NCI-H2171 treated with DMSO at 0.1 percent for 48 hours (cell line): ENCODE results near the gene INSR.
"Not testable (repeated sequence)": the region's sequence is repeated elsewhere in the genome, so short reads cannot be mapped to it uniquely, and the experiment has no call there.

Experiments used
- DNase-seq: peaks from one replicate; lab custom pipeline; 2025; lab: John Stamatoyannopoulos, UW

INSR gene

DNA sequence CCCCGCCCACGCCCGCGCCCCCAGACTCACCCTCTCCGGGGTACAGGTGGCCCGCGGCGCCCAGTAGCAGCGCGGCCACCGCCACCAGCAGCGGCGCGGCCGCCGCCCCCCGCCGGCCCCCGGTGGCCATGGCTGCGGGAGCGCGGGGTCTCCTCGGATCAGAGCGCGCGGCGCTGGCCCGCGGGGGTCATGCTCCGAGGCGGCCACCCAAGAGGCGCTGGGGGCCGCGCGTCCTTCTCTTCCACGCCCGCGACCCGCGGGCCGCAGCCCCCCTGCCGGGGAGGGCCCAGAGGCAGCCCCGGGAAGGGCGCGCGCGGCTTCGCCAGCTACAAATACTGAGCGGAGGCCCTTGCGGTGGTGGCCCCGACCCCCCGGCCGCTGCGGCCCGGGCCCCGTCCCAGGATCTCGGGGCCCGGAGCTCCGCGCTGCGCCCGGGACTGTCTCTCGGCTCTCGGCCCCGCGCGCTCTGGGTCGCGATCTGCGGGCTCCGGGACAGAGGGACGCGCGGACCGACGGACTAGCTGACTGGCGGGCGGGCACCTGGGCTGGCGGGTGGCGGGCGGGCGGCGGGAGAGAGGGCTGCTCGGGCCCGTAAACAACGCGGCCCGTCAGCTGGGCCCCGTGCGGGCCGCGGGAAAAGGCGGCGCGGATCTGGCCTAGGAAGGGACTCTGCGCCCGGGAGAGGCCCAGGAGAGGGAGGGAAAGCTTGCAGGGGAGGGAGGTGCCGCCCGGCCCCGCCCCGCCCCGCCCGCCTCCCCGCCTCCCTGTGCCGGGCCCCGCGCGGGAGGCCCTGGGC lies at the start of gene INSR:
INSR (minus strand) TSS at position 653 of the 796 bp plus-strand sequence; CDS start at position 130, 523 bp downstream.
- DNase-seq, result peak; percentile 90

DNA sequence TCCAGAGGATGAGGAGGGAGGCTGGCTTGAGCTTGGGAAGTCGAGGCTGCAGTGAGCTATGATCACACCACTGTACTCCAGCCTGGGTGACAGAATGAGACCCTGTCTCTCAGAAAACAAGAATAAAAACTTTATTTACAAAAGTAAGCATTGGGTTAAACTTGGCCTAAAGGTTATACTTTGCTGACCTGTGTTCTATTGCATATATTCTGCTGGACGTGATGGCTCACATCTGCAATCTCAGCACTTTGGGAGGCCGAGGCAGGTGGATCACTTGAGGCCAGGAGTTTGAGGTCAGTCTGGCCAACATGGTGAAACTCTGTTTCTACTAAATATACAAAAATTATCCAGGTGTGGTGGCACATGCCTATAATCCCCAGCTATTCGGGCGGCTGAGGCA lies 47.9 kb upstream of the INSR start:
- DNase-seq, result no peak

DNA sequence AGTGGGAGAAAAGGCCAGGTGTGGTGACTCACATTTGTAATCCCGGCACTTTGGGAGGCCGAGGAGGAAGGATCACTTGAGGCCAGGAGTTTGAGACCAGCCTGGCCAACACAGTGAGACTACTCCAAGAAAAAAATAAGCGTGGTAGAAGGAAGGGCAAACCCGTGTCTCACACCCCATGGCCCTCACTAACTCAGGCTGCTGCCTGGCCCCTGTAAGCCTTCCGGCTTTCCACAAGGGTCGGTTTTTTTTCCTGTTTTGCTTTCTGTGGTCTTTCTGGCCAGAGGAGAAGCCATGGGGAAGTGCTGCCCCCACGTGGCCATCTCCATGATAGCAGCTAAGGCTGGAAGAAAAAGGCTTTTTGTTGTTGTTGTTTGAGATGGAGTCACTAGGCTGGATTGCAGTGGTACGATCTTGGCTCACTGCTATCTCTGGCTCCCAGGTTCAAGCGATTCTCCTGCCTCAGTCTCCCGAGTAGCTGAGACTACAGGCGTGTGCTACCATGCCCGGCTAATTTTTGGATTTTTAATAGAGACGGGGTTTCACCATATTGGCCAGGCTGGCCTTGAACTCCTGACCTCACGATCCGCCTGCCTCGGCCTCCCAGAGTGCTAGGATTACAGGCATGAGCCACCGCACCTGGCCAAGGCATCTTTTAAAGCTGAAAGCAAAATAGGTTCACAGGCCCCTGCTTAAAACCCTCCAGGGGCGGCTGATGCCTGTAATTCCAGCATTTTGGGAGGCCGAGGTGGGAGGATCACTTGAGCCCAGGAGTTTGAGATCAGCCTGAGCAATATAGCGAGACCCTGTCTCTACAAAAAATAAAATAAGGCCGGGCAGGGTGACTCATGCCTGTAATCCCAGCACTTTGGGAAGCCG lies 47.0 kb upstream of the INSR start:
- peak; percentile 74 for DNase-seq

- DNase-seq, result no peak
Measured at GRCh38 chr19:7337380-7338194, 43.4 kb upstream of the INSR start.

DNA sequence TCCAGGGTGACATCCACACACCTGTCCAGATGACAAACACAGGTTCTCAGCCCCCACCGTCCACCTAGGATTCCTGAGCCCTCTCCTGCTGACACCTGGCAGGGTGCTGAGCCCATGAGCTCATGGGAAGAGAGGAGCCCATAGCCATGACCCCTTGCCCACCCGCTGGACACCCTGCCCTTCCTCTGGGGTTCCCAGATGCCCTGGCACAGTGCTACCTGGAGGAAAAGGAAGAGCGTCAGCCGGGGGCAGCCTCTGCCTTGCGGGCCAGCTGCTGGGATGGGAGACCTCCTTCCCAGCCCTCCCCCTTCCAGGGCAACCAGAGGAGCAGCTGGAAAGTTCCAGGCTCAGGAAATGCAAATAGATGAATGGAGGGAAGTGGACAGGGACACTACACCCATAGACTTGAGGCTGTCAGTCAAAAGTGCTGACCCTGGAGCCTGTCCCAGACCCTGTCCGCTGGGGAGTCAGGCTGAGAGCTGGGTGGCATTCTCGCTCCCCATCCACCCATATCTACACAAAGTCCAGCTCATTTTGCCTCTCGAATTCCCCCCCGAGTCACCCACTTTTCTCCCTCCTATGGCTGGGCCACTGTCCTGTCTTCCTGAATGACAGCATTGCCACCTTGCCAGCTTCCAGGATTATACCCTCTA lies 42.2 kb upstream of the INSR start:
- DNase-seq, result no peak

DNA sequence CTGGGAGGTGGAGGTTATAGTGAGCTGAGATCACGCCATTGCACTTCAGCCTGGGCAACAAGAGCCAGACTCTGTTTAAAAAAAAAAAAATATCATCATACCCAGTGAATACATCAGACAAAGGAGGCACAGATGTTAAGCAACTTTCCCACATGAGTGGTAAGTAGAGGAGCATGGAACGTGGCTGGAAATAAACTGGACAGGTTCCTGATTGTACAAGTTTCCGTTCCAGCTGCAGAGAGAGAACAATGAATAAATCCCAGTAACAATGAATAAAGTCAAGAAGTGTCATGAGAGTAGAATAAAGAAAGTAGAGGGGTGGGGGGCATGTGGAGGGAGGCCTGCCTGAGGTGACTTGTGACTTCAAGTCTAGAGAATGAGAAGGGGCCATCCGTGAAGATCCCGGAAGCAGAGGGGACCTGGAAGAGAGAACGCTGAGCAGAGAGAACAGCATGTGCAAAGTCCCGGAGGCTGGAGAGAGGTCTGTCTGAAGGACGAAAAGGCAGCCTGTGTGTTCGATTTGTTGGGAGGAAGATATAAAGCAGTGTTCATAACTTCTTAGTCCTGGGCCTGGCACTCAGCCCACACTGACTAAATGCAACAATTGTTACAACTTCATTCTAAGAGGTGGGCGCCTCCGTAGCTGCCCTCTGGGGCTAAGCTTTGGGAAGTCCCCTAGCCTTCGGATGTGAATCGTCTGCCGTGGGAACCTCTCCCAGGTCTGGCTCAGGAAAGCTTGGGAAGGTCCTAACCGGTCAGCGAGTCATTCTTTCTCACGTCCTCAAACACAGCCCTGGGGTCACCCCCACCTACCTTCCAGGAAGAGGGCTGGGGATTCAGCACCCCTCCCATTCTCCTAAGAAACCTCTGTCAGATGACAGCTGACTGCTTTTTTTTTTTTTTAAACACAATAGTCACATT lies 39.2 kb upstream of the INSR start:
- DNase-seq, result no peak

DNA sequence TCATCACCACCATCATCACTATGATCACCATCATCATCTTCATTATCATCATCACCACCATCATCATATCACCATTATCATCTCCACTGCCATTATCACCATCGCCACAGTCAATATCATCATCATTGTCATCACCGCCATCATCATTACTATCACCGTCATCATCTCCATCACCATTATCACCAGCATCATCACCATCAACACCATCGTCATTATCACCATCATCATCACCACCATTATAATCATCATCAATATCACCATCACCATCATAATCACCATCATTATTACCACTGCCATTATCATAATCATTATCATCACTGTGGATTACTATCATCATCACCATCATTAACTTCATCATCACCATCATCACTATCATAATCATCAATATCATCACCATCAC lies 37.2 kb upstream of the INSR start:
- no peak for DNase-seq

GRCh38 chr19:7328647-7329046 lies 34.4 kb upstream of the INSR start:
- DNase-seq, result no peak

DNA sequence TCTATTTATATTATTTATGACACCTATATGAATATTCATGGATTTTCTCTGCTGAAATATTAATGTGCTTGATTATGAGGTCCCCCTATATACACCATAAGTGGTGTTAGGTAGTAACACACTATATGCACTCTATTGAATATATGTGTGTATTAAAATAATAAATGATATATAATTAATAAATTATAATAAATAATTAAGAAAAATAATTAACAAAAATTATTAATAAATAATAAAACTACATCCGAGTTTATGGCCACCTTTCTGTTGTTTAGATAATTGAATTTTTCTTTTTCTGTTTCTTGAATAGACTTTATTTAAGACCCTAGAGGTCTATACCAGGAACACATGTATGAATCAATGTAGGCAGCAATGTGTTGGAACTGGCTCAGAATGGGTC lies 33.6 kb upstream of the INSR start:
- DNase-seq, result no peak

DNA sequence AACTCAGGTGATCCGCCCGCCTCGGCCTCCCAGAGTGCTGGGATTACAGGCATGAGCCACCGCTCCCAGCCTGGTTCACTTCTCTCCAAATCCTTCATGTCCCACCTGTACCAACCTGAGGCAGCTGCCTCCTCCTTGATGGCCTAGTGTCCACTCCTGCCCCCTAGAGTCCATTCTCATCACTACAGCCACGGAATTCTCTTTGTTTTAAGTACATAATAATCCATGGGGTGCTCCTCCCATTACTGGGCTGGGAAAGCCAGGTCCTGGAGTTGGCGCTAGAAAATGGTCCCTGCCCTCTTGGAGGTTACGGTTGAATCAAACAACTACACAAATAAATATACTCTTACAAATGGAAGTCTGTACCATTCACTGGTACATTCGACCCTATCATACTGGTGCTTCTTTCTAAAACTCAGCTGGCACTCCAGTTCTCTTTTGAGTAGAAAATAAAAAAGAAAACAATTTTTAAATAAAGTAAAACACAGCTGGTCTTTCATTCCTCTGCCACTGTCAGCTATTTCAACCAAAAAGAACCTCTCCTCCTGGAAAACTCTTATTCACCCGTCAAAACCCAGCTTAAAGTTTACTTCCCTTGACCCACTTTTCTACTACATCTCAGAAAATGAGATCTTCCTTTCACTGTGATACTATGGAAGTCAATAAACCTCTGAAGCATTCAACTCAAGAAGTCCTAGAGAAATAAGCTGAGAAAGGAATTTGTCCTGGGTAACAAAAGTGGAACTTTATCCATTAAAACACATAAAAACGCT lies 32.1 kb upstream of the INSR start:
- DNase-seq, result peak; percentile 3

GRCh38 chr19:7318176-7318575 lies 24.0 kb upstream of the INSR start:
- no peak for DNase-seq

DNA sequence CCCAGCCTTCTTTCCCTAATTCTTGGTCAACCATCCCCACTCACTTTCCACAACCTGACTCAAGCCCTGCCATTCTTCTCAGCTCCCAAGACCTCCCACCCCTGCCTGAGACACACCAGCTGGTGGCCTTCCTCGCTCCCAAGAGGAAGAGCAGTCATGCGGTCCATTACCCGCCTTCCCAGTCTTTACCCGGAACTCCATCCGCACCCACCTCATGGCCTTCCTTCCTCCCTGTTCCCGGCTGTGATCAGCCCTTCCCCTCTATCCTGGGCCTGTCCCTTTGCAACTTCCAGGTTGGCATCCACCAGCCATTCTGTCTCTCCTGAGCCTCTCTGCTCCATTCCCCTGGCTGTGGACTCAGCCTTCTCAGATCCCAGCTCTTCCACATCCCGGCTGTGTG lies 18.6 kb upstream of the INSR start:
- DNase-seq, result no peak

DNA sequence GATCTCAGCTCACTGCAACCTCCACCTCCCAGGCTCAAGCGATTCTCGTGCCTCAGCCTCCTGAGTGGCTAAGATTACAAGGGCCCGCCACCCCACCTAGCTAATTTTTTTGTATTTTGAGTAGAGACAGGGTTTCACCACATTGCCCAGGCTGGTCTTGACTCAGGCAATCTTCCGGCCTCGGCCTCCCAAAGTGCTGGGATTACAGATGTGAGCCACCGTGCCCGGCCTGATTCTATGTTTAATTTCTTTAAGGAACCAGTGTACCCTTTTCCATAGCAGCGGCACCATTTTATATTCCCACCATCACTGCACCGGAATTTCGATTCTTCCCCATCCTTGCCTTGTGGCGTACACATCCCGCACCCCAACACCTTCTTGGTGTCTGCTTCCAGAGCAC lies 17.7 kb upstream of the INSR start:
- no peak for DNase-seq

DNA sequence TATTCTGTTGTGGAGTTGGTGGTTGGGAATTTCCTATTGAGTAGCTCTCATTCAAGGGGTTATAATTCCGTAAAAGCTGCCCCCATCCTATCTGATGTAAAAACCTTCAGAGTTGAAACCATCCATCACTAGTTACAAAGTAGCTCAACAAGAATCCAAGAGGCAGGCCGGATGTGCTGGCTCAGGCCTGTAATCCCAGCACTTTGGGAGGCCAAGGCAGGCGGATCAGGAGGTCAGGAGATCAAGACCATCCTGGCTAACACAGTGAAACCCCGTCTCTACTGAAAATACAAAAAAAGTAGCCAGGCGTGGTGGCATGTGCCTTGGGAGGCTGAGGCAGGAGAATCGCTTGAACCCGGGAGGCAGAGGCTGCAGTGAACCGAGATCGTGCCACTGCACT lies 14.1 kb upstream of the INSR start:
- DNase-seq, result not testable (repeated sequence)

DNA sequence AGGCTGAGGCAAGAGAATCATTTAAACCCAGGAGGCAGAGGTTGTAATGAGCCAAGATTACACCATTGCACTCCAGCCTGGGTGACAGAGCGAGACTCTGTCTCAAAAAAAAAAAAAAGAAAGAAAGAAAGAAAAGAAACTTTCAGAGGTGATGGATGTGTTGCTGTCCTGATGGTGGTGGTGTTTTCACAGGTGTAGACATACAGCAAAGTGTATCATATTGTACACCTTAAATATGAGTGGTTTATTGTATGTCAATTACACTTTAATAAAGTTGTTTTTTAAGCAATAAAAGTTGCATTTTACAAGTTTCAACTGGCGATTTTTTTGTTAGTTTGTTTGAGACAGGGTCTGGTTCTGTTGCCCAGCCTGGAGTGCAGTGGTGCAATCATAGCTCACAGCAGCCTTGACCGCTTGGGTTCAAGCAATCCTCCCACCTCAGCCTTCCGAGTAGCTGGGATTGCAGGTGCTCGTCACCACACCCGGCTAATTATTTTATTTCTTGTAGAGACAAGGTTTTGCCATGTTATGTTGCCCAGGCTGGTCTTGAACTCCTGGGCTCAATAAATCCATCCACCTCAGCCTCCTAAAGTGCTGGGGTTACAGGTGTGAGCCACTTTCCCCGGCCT lies 13.5 kb upstream of the INSR start:
- no peak for DNase-seq

GRCh38 chr19:7304200-7304599 lies 10.0 kb upstream of the INSR start:
- DNase-seq, result no peak

- no peak for DNase-seq
Measured at GRCh38 chr19:7303470-7303869, 9.3 kb upstream of the INSR start.

DNA sequence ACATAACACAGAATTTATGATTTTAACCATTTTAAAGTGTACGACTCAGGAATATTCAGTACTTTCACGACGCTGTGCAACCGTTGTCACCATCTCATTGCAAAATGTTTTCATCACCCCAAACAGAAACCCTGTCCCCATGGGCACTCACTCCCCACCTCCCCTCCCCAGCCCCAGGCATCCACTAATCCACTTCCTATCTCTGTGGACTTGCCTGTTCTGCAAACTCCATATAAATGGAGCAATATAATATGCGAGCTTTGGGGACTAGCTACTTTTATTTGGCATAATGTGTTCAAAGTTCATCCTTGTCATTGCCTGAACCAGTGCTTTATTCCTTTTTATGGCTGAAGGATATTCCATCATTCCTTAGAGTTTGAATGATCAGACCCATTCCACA lies 7.3 kb upstream of the INSR start:
- no peak for DNase-seq

DNA sequence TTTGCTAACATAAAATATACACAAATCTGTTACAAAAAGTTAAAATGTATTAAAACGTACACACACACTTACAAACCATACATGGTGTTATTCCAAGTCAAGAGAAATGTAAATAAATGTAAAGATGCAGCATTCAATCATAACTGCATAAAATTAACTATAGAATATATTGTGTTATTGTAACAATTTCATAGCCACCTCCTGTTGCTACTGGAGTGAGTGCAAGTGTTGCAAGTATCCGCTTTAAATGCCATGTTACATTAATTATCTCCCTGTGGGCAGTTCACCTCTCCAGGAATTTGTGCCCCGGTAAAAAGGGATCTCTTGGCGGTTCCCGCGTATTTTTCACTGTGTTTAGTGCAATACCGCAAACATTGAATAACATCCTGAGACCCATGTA lies 3.5 kb upstream of the INSR start:
- DNase-seq, result no peak
